ACC112 (cell line): ENCODE measurements around the gene LIN52.

Experiments used
- H2AFZ ChIP-seq: fragments of 200-600 bp; sonication (generic); one replicate; pipeline ENCODE4 v1.6.0; 2017; ENCODE audit warnings: antibody characterized with exemption, low read length; ENCODE audit not compliant: unreplicated experiment
- H3K27ac ChIP-seq: fragments of 200-600 bp; sonication (generic); 2 replicates; pipeline ENCODE4 v1.5.1; 2014; ENCODE audit warnings: low read depth, mild to moderate bottlenecking, antibody characterized with exemption, low read length, moderate library complexity
- H3K27me3 ChIP-seq: fragments of 200-600 bp; sonication (generic); 2 replicates; pipeline ENCODE4 v1.6.1; 2014; ENCODE audit warnings: mild to moderate bottlenecking, antibody characterized with exemption, low read length, moderate library complexity, mixed read lengths; ENCODE audit not compliant: insufficient read depth
- H3K36me3 ChIP-seq: fragments of 200-600 bp; sonication (generic); 2 replicates; pipeline ENCODE4 v1.6.1; 2016; ENCODE audit warnings: mild to moderate bottlenecking, antibody characterized with exemption, low read length, moderate library complexity, mixed read lengths; ENCODE audit not compliant: insufficient read depth
- H3K4me1 ChIP-seq: fragments of 200-600 bp; sonication (generic); one replicate; pipeline ENCODE4 v1.6.1; 2016; ENCODE audit warnings: low read length, mixed read lengths; ENCODE audit not compliant: insufficient read depth, unreplicated experiment, control insufficient read depth
- H3K4me3 ChIP-seq: fragments of 200-600 bp; sonication (generic); 2 replicates; pipeline ENCODE4 v1.5.1; 2014; ENCODE audit warnings: mild to moderate bottlenecking, low read depth, low read length
- H3K79me2 ChIP-seq: fragments of 200-600 bp; sonication (generic); one replicate; pipeline ENCODE4 v1.6.0; 2016; ENCODE audit warnings: low read length; ENCODE audit not compliant: control insufficient read depth, unreplicated experiment, insufficient read depth

The LIN52 gene

GRCh38 chr14:74084277-74085046 lies at the start of gene LIN52, which contains the start of gene ALDH6A1:
LIN52 (plus strand) TSS chr14:74084956; CDS start chr14:74084975, 19 bp downstream.
ALDH6A1 (minus strand) TSS chr14:74084453; CDS start chr14:74084394, 59 bp downstream.
- peak within 1 kb of the TSS; percentile 89 for H3K4me3 ChIP-seq

GRCh38 chr14:74035556-74035955 lies 49.2 kb upstream of the LIN52 start:
- H3K4me1 ChIP-seq: no peaks in the 10 kb centered on the region
- H3K36me3 ChIP-seq: no peaks in the 10 kb centered on the region
- H2AFZ ChIP-seq: no peak overlapping the region
- H3K4me3 ChIP-seq: no peak overlapping the region
- no peaks in the 10 kb centered on the region for H3K27me3 ChIP-seq
- no peak overlapping the region for H3K27ac ChIP-seq
- H3K79me2 ChIP-seq: no peaks in the 10 kb centered on the region

More at GRCh38 chr14:74084277-74085046, at the start of gene LIN52, which contains the start of gene ALDH6A1:
- Histone ChIP-seq H3K4me1 (peaks cover 27% of the 10 kb centered on the region), H3K36me3 (no peaks in the 10 kb centered on the region), H3K27ac (peak within 1 kb of the TSS; percentile 70), H3K79me2 (peaks cover 14% of the 10 kb centered on the region), H3K27me3 (no peaks in the 10 kb centered on the region), H2AFZ (peak within 1 kb of the TSS; percentile 83)

GRCh38 chr14:74038020-74038859 lies 46.5 kb upstream of the LIN52 start:
- Histone ChIP-seq H3K79me2 (no peaks in the 10 kb centered on the region), H3K27ac (no peak overlapping the region), H3K4me1 (no peaks in the 10 kb centered on the region), H2AFZ (no peak overlapping the region), H3K27me3 (no peaks in the 10 kb centered on the region), H3K4me3 (no peak overlapping the region), H3K36me3 (no peaks in the 10 kb centered on the region)

- H3K79me2 ChIP-seq: no peaks in the 10 kb centered on the region
- no peaks in the 10 kb centered on the region for H3K4me1 ChIP-seq
- no peaks in the 10 kb centered on the region for H3K27me3 ChIP-seq
- H2AFZ ChIP-seq: no peak overlapping the region
- no peak overlapping the region for H3K4me3 ChIP-seq
- H3K36me3 ChIP-seq: no peaks in the 10 kb centered on the region
- H3K27ac ChIP-seq: no peak overlapping the region
Observed at GRCh38 chr14:74042296-74042695, 42.5 kb upstream of the LIN52 start.

GRCh38 chr14:74045522-74045921 lies 39.2 kb upstream of the LIN52 start:
- Histone ChIP-seq H3K36me3 (no peaks in the 10 kb centered on the region), H2AFZ (no peak overlapping the region), H3K27ac (no peak overlapping the region), H3K79me2 (no peaks in the 10 kb centered on the region), H3K27me3 (no peaks in the 10 kb centered on the region), H3K4me1 (no peaks in the 10 kb centered on the region), H3K4me3 (no peak overlapping the region)

- H3K36me3 ChIP-seq: no peaks in the 10 kb centered on the region
- no peaks in the 10 kb centered on the region for H3K4me1 ChIP-seq
- H3K27ac ChIP-seq: no peak overlapping the region
Observed at GRCh38 chr14:74048281-74048680, 36.5 kb upstream of the LIN52 start.

GRCh38 chr14:74049876-74050495 lies 34.8 kb upstream of the LIN52 start:
- Histone ChIP-seq H3K27ac (no peak overlapping the region), H2AFZ (peak overlapping the region; percentile 24), H3K4me1 (no peaks in the 10 kb centered on the region), H3K79me2 (no peaks in the 10 kb centered on the region), H3K4me3 (no peak overlapping the region), H3K27me3 (no peaks in the 10 kb centered on the region), H3K36me3 (no peaks in the 10 kb centered on the region)

More at GRCh38 chr14:74048281-74048680, 36.5 kb upstream of the LIN52 start:
- H3K79me2 ChIP-seq: no peaks in the 10 kb centered on the region
- no peak overlapping the region for H2AFZ ChIP-seq
- H3K4me3 ChIP-seq: no peak overlapping the region
- H3K27me3 ChIP-seq: no peaks in the 10 kb centered on the region

GRCh38 chr14:74062809-74063150 lies 22.0 kb upstream of the LIN52 start:
- no peaks in the 10 kb centered on the region for H3K27me3 ChIP-seq
- H3K36me3 ChIP-seq: 0 out of 2 replicates have a peak, but pooled peaks cover under 1% of the 10 kb centered on the region
- H3K79me2 ChIP-seq: no peaks in the 10 kb centered on the region
- H2AFZ ChIP-seq: no peak overlapping the region
- peaks cover 40% of the 10 kb centered on the region for H3K4me1 ChIP-seq
- no peak overlapping the region for H3K4me3 ChIP-seq
- H3K27ac ChIP-seq: peak overlapping the region; percentile 72

- Histone ChIP-seq H3K27me3 (no peaks in the 10 kb centered on the region), H2AFZ (no peak overlapping the region), H3K4me1 (peaks cover 40% of the 10 kb centered on the region)
Observed at GRCh38 chr14:74064426-74064825, 20.3 kb upstream of the LIN52 start.

GRCh38 chr14:74064883-74065282 lies 19.9 kb upstream of the LIN52 start:
- no peaks in the 10 kb centered on the region for H3K79me2 ChIP-seq
- no peak overlapping the region for H2AFZ ChIP-seq
- H3K36me3 ChIP-seq: no peaks in the 10 kb centered on the region
- peak overlapping the region; percentile 68 for H3K27ac ChIP-seq
- H3K4me3 ChIP-seq: peak overlapping the region; percentile 9; the same call in 1 of the 2 replicates
- H3K27me3 ChIP-seq: no peaks in the 10 kb centered on the region
- peaks cover 40% of the 10 kb centered on the region for H3K4me1 ChIP-seq

More at GRCh38 chr14:74064426-74064825, 20.3 kb upstream of the LIN52 start:
- Histone ChIP-seq H3K4me3 (peak overlapping the region; percentile 9; the same call in 1 of the 2 replicates), H3K27ac (peak overlapping the region; percentile 68), H3K79me2 (no peaks in the 10 kb centered on the region), H3K36me3 (no peaks in the 10 kb centered on the region)
